CD4-positive, CD25-positive, alpha-beta regulatory T cell (primary cell): ENCODE results near the gene AGK. TPM values are rescaled to one million over a fixed set of nuclear protein-coding genes. Genes with fewer than 3 reads are reported as not detected.
"Not testable (repeated sequence)": the region's sequence is repeated elsewhere in the genome, so short reads cannot be mapped to it uniquely, and the experiment has no call there.

Experiments
- ATAC-seq, 2 donors: fragments of 150-1000 bp; cut with Tn5 transposase; one replicate each; pipeline ENCODE4 v1.10.0; 2021; ENCODE audit warnings: low read depth in 2 of 2, moderate number of reproducible peaks in 2 of 2, moderate library complexity in 1 of 2
- DNase-seq, 3 donors: peaks; one replicate each; pipeline versions ENCODE4 v3.0.0 to v3.0.0-alpha.2; 2012 to 2022; ENCODE audit warnings: mixed read lengths in 1 of 3
- H3K27ac ChIP-seq: one replicate; pipeline ENCODE4 v1.7.0; 2013; ENCODE audit warnings: mild to moderate bottlenecking, low read length; ENCODE audit not compliant: insufficient read depth, poor library complexity, severe bottlenecking
- H3K27me3 ChIP-seq: one replicate; pipeline ENCODE4 v1.7.0; 2013; ENCODE audit warnings: low read length; ENCODE audit not compliant: control insufficient read depth, insufficient read depth
- H3K36me3 ChIP-seq: one replicate; pipeline ENCODE4 v1.7.0; 2013; ENCODE audit warnings: mild to moderate bottlenecking, low read length, moderate library complexity; ENCODE audit not compliant: control insufficient read depth, insufficient read depth
- H3K4me1 ChIP-seq: 2 replicates; pipeline ENCODE4 v1.7.0; 2013; ENCODE audit warnings: mild to moderate bottlenecking, low read length; ENCODE audit not compliant: insufficient read depth, control insufficient read depth, poor library complexity, severe bottlenecking
- H3K4me3 ChIP-seq: one replicate; pipeline ENCODE4 v1.7.0; 2013; ENCODE audit warnings: low read depth, mild to moderate bottlenecking, low read length, moderate library complexity
- H3K9me3 ChIP-seq, 2 experiments: 1 replicate in 1 of 2; 2 replicates in 1 of 2; pipeline ENCODE4 v1.7.0; 2013; ENCODE audit warnings: low read length in 2 of 2, mild to moderate bottlenecking in 1 of 2, moderate library complexity in 1 of 2; ENCODE audit not compliant: control insufficient read depth in 2 of 2
- H3K27ac Mint-ChIP-seq, 3 donors: one replicate each; pipeline ENCODE4 v1.8.0; 2020 to 2022; ENCODE audit warnings: mild to moderate bottlenecking in 3 of 3, mixed read lengths in 3 of 3, moderate library complexity in 2 of 3
- H3K27me3 Mint-ChIP-seq: one replicate; pipeline ENCODE4 v1.8.0; 2022; ENCODE audit warnings: mild to moderate bottlenecking, mixed read lengths
- H3K36me3 Mint-ChIP-seq: one replicate; pipeline ENCODE4 v1.8.0; 2020; ENCODE audit warnings: mixed read lengths
- H3K4me1 Mint-ChIP-seq, 4 donors: one replicate each; pipeline ENCODE4 v1.8.0; 2020 to 2022; ENCODE audit warnings: mixed read lengths in 4 of 4, mild to moderate bottlenecking in 1 of 4
- H3K4me3 Mint-ChIP-seq, 4 donors: one replicate each; pipeline ENCODE4 v1.8.0; 2020 to 2022; ENCODE audit warnings: mild to moderate bottlenecking in 4 of 4, mixed read lengths in 4 of 4, moderate library complexity in 3 of 4
- H3K9me3 Mint-ChIP-seq, 7 donors: one replicate each; pipeline ENCODE4 v1.8.0; 2020 to 2022; ENCODE audit warnings: mixed read lengths in 7 of 7, mild to moderate bottlenecking in 3 of 7, moderate library complexity in 2 of 7
- polyA plus RNA-seq, 4 donors: library from polyadenylated mRNA; unstranded; fragments of 300-500 nt; fragmentation: Illumina TruSeq; gene quantifications; one replicate each; pipeline ENCODE4 v1.2.3, GENCODE V29; 2021
- total RNA-seq: library from RNA; stranded (reverse); gene quantifications from one replicate; pipeline ENCODE4 v1.2.3, GENCODE V29; 2022

Gene AGK
- total and polyA plus RNA-seq, 5 donors from 2014 or later: 28.6 to 38.1 (median 35.1) TPM

GRCh38 chr7:141636053-141636452 is 84.8 kb downstream of the AGK start:
- Histone ChIP-seq H3K27me3 (no peaks in the 10 kb centered on the region), H3K27ac (no peak overlapping the region), H3K36me3 (peaks cover 8% of the 10 kb centered on the region), H3K9me3 (no peaks in the 10 kb centered on the region), H3K4me1 (no peaks in the 10 kb centered on the region), H3K4me3 (no peak overlapping the region)
- no peaks in the 10 kb centered on the region for H3K27me3 Mint-ChIP-seq
- no peaks in the 10 kb centered on the region for H3K9me3 Mint-ChIP-seq
- H3K4me1 Mint-ChIP-seq: peaks cover 0 to 6% (median under 1%) of the 10 kb centered on the region in 4 donors
- H3K36me3 Mint-ChIP-seq: peaks cover 28% of the 10 kb centered on the region
- no peak for DNase-seq
- H3K27ac Mint-ChIP-seq: no peak overlapping the region
- no peak overlapping the region for H3K4me3 Mint-ChIP-seq
- no peak for ATAC-seq

- no peaks in the 10 kb centered on the region for H3K9me3 ChIP-seq
- H3K36me3 ChIP-seq: peaks cover 19% of the 10 kb centered on the region
- no peak overlapping the region for H3K4me3 ChIP-seq
- H3K4me1 ChIP-seq: no peaks in the 10 kb centered on the region
- Mint-ChIP-seq H3K36me3 (peaks cover 24% of the 10 kb centered on the region), H3K9me3 (no peaks in the 10 kb centered on the region), H3K4me1 (peaks cover 0 to 6% (median under 1%) of the 10 kb centered on the region in 4 donors), H3K27me3 (no peaks in the 10 kb centered on the region), H3K4me3 (no peak overlapping the region), H3K27ac (peak overlapping the region in 1 of 3 donors; percentile 40)
- DNase-seq (no peak), ATAC-seq (no peak)
- no peak overlapping the region for H3K27ac ChIP-seq
- H3K27me3 ChIP-seq: no peaks in the 10 kb centered on the region
Observed at GRCh38 chr7:141640239-141640840, 89.1 kb downstream of the AGK start.

- Histone ChIP-seq H3K4me3 (no peak overlapping the region), H3K4me1 (no peaks in the 10 kb centered on the region), H3K27ac (no peak overlapping the region), H3K36me3 (peaks cover 19% of the 10 kb centered on the region), H3K27me3 (no peaks in the 10 kb centered on the region), H3K9me3 (no peaks in the 10 kb centered on the region)
- H3K27me3 Mint-ChIP-seq: no peaks in the 10 kb centered on the region
- DNase-seq: no peak
- H3K4me3 Mint-ChIP-seq: no peak overlapping the region
- no peak overlapping the region for H3K27ac Mint-ChIP-seq
- peaks cover 28% of the 10 kb centered on the region for H3K36me3 Mint-ChIP-seq
- ATAC-seq: no peak
- no peaks in the 10 kb centered on the region for H3K9me3 Mint-ChIP-seq
- H3K4me1 Mint-ChIP-seq: peaks cover 0 to 6% (median under 1%) of the 10 kb centered on the region in 4 donors
Observed at GRCh38 chr7:141641876-141642275, 90.7 kb downstream of the AGK start.

- no peak for ATAC-seq
- H3K4me3 Mint-ChIP-seq: no peak overlapping the region
- peaks cover 0 to 5% (median 3%) of the 10 kb centered on the region in 4 donors for H3K4me1 Mint-ChIP-seq
- Histone ChIP-seq H3K27me3 (no peaks in the 10 kb centered on the region), H3K27ac (no peak overlapping the region), H3K4me1 (no peaks in the 10 kb centered on the region), H3K9me3 (no peaks in the 10 kb centered on the region), H3K36me3 (peaks cover 28% of the 10 kb centered on the region), H3K4me3 (no peak overlapping the region)
- peaks cover 21% of the 10 kb centered on the region for H3K36me3 Mint-ChIP-seq
- H3K27me3 Mint-ChIP-seq: no peaks in the 10 kb centered on the region
- DNase-seq: no peak
- H3K27ac Mint-ChIP-seq: no peak overlapping the region
- no peaks in the 10 kb centered on the region for H3K9me3 Mint-ChIP-seq
Observed at GRCh38 chr7:141645188-141645587, 94.0 kb downstream of the AGK start.

GRCh38 chr7:141646826-141647480 is 95.7 kb downstream of the AGK start:
- Mint-ChIP-seq H3K4me1 (peaks cover 2 to 4% (median 3%) of the 10 kb centered on the region in 4 donors), H3K4me3 (no peak overlapping the region), H3K27me3 (no peaks in the 10 kb centered on the region), H3K36me3 (peaks cover 8% of the 10 kb centered on the region), H3K9me3 (no peaks in the 10 kb centered on the region), H3K27ac (peak overlapping the region in 2 of 3 donors; percentile 40 to 87)
- Histone ChIP-seq H3K27me3 (no peaks in the 10 kb centered on the region), H3K4me3 (no peak overlapping the region), H3K36me3 (peaks cover 26% of the 10 kb centered on the region), H3K9me3 (no peaks in the 10 kb centered on the region), H3K27ac (no peak overlapping the region), H3K4me1 (no peaks in the 10 kb centered on the region)
- DNase-seq (no peak), ATAC-seq (no peak)

- H3K4me3 ChIP-seq, H3K27me3 Mint-ChIP-seq, H3K27me3 ChIP-seq, ATAC-seq, H3K9me3 ChIP-seq, DNase-seq, H3K9me3 Mint-ChIP-seq, H3K4me1 ChIP-seq, H3K4me1 Mint-ChIP-seq, H3K27ac ChIP-seq: not testable (repeated sequence)
- Mint-ChIP-seq H3K27ac (peak overlapping the region; percentile 38 to 87 (median 87)), H3K36me3 (peaks cover 11% of the 10 kb centered on the region), H3K4me3 (peak overlapping the region in 1 of 4 donors; percentile 43)
- peaks cover 27% of the 10 kb centered on the region for H3K36me3 ChIP-seq
Observed at GRCh38 chr7:141647701-141648100, 96.5 kb downstream of the AGK start.

GRCh38 chr7:141648276-141649114 is 97.3 kb downstream of the AGK start:
- H3K4me3 ChIP-seq: no peak overlapping the region
- no peaks in the 10 kb centered on the region for H3K27me3 Mint-ChIP-seq
- ATAC-seq (no peak), DNase-seq (no peak)
- H3K4me3 Mint-ChIP-seq: peak overlapping the region in 1 of 4 donors; percentile 43
- no peaks in the 10 kb centered on the region for H3K9me3 ChIP-seq
- no peaks in the 10 kb centered on the region for H3K9me3 Mint-ChIP-seq
- no peaks in the 10 kb centered on the region for H3K4me1 ChIP-seq
- H3K27ac ChIP-seq: no peak overlapping the region
- peaks cover 3 to 6% (median 3%) of the 10 kb centered on the region in 4 donors for H3K4me1 Mint-ChIP-seq
- no peaks in the 10 kb centered on the region for H3K27me3 ChIP-seq
- peaks cover 15% of the 10 kb centered on the region for H3K36me3 Mint-ChIP-seq
- H3K27ac Mint-ChIP-seq: peak overlapping the region; percentile 63 to 87 (median 83)
- H3K36me3 ChIP-seq: peaks cover 31% of the 10 kb centered on the region
